ENCODE results near the gene SLC25A42.
A peak's percentile ranks its signal among the peaks of the same experiment; 100 is the strongest.

SLC25A42 gene

DNA sequence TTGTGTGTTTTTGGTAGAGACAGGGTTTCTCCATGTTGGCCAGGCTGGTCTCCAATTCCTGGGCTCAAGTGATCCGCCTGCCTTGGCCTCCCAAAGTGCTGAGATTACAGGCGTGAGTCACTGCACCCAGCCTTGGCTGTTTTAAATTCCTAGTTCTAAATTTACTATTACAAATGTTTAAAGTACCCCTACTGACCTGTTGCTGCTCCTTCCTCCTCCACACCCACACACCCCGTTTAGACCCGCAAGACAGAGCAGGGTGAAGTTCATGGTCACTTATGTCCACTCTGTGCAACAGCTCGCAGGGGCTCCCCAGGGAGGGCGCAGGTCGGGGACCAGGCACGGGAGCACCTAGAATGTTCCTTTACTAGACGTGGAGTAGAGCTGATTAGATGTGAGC is 45.8 kb downstream of the SLC25A42 start:
- Histone ChIP-seq H2AFZ (ENCODE audit: low read depth, low read length) (no peak overlapping the region), H3K4me1 (ENCODE audit: insufficient read depth, low read length) (peaks cover 14% of the 10 kb centered on the region), H3K36me3 (ENCODE audit: insufficient read depth, low read length) (no peaks in the 10 kb centered on the region), H3K27me3 (ENCODE audit: insufficient read depth, low read length) (no peaks in the 10 kb centered on the region), H3K9me3 (ENCODE audit: low read length) (no peaks in the 10 kb centered on the region), H3K4me3 (ENCODE audit: low read length) (no peak overlapping the region)

DNA sequence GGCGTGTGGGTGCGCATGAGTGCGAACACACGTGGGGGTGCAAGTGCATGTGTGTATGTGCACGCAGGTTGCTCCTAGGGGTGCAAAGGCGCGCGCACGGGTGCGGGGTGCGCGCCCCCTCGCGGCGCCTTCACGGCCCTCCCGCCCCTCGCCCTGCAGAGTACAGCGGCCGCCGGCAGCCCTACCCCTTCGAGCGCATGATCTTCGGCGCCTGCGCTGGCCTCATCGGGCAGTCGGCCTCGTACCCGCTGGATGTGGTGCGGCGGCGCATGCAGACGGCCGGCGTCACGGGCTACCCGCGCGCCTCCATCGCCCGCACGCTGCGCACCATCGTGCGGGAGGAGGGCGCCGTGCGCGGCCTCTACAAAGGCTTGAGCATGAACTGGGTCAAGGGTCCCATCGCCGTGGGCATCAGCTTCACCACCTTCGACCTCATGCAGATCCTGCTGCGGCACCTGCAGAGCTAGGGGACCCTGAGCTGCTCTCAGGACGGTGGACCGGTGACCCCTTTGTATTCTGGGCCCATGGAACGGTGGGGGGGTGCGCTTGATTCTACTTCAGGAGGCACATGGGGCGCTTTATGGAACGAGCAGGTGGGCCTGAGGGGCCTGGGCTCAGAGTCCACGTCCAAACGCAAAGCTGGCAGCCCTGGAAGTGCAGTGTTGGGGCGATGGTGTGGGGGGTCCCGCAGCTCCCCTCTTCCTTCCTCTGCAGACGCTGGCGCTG is 46.8 kb downstream of the SLC25A42 start:
- no peak overlapping the region for H2AFZ ChIP-seq (ENCODE audit: low read depth, low read length)
- no peak overlapping the region for H3K4me3 ChIP-seq (ENCODE audit: low read length)
- no peaks in the 10 kb centered on the region for H3K36me3 ChIP-seq (ENCODE audit: insufficient read depth, low read length)
- H3K9me3 ChIP-seq (ENCODE audit: low read length), result no peaks in the 10 kb centered on the region
- H3K4me1 ChIP-seq (ENCODE audit: insufficient read depth, low read length), result peaks cover 10% of the 10 kb centered on the region
- H3K27me3 ChIP-seq (ENCODE audit: insufficient read depth, low read length), result no peaks in the 10 kb centered on the region

DNA sequence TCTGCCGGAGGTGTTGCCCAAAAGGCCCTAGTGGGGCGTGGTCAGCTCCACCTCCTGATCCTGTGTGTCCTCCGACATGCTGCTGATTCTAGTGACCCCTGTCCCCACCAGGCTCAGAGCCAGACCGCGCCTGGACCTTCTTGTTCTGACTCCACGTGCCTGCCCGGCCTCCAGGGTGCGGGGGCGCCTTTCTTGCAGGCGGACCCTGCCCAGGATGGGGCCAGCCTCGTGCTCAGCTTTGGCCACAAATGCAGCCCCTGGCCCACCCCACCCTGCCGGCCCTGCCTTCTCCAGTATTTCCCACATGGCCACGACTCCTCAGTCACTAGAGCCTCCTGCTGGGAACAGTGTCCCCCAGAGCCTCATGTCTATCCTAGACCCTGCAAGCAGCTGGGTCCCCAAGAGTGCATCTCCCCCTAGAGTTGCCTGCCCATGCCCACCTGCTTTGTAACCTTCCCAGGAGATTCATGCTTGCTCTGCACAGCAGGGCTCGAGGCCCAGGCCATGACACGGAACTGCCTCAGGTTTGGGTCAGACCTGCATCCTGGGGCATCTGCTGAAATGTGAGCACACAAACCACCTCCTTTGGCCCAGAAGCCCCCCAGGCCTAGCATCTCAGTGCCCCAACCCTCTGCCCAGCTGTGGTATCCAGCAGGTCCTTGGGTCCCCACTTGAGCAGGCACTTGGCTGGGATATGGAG is 47.5 kb downstream of the SLC25A42 start:
- no peaks in the 10 kb centered on the region for H3K27me3 ChIP-seq (ENCODE audit: insufficient read depth, low read length)
- H2AFZ ChIP-seq (ENCODE audit: low read depth, low read length), result no peak overlapping the region
- H3K36me3 ChIP-seq (ENCODE audit: insufficient read depth, low read length), result no peaks in the 10 kb centered on the region
- peaks cover 10% of the 10 kb centered on the region for H3K4me1 ChIP-seq (ENCODE audit: insufficient read depth, low read length)
- no peak overlapping the region for H3K4me3 ChIP-seq (ENCODE audit: low read length)
- no peaks in the 10 kb centered on the region for H3K9me3 ChIP-seq (ENCODE audit: low read length)

DNA sequence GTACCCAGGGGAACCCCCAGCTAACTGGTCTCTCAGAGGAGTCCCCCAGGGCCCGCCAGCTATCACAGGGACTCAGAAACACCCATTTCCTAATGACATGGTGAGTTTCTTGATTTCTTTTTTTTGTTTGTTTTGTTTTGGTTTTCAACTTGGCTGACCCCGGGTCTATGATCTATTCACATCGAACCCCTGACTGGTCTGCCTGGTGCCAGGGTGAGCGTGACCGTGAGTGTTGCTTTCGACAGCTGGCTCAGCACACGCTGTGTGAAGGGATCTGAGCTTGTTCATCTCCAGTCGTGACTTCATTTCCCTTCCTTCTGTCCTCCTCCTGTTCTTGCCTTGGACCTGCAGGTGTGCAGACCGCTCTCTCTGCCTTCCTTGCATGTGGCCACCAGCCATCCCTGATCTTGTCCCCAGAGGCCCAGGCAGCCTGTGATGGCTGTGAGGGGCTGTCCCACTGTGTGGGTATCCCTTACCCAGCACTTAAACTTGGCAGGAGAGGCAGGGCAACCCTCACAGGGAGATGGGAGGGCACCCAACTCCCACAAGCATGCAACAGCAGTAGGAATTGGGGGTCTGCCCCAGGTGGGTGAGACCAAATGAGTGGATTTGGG is 48.3 kb downstream of the SLC25A42 start:
- Histone ChIP-seq H3K4me3 (ENCODE audit: low read length) (no peak overlapping the region), H3K27me3 (ENCODE audit: insufficient read depth, low read length) (no peaks in the 10 kb centered on the region), H3K36me3 (ENCODE audit: insufficient read depth, low read length) (no peaks in the 10 kb centered on the region), H2AFZ (ENCODE audit: low read depth, low read length) (no peak overlapping the region), H3K9me3 (ENCODE audit: low read length) (no peaks in the 10 kb centered on the region), H3K4me1 (ENCODE audit: insufficient read depth, low read length) (peaks cover 10% of the 10 kb centered on the region)

DNA sequence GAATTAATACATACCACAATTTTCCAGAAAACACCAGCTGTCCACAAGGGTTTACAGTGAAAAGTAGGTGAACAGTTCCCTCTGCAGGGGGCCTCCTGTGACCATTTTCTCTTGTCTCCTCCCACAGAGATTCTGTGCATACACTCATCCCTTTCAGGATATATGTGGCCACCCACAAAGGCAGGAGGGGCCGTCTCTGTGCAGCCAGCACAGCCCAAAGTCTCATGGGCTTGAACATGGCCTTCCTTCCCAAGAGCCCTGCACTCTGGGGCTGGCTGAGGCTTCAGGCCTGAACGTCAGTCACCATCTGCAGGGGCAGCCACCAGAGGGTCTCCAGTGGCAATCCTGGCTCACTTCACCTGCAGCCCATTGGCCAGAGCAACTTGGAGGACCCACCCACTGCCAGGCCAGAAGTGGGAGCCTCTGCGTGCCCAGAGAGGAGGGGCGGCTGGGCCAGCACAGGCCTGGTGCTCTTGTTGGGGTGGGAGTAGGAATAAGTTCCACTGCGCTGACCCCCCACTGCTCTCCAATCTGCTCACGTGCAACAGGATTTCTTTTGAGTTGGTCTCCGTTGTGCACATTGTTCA is 49.3 kb downstream of the SLC25A42 start:
- H3K9me3 ChIP-seq (ENCODE audit: low read length), result no peaks in the 10 kb centered on the region
- no peak overlapping the region for H3K4me3 ChIP-seq (ENCODE audit: low read length)
- no peaks in the 10 kb centered on the region for H3K36me3 ChIP-seq (ENCODE audit: insufficient read depth, low read length)

DNA sequence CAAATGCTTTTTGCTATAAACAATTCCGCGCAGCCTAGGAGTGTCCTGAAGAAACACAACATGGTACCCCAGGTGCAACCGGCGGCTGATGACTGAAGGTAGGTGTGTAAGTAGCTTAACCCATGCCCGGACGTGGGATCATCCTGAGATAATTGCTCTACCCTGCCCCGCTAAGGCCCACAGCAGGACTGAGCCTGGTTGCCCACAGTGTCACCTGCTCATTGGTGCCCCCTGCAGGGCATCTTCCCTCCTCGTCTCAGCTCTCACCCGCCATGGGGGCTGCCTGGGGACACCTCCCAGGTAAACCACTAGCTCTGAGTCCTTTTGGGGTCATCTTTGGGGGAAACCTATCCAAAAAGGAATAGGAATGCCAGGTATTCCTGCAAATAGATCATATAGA is 52.2 kb downstream of the SLC25A42 start:
- H3K9me3 ChIP-seq (ENCODE audit: low read length), result no peaks in the 10 kb centered on the region
- no peak overlapping the region for H3K4me3 ChIP-seq (ENCODE audit: low read length)
- no peaks in the 10 kb centered on the region for H3K27me3 ChIP-seq (ENCODE audit: insufficient read depth, low read length)
- peaks cover 10% of the 10 kb centered on the region for H3K36me3 ChIP-seq (ENCODE audit: insufficient read depth, low read length)
- no peak overlapping the region for H2AFZ ChIP-seq (ENCODE audit: low read depth, low read length)
- peaks cover 10% of the 10 kb centered on the region for H3K4me1 ChIP-seq (ENCODE audit: insufficient read depth, low read length)

More for the DNA sequence above, 49.3 kb downstream of the SLC25A42 start:
- H2AFZ ChIP-seq (ENCODE audit: low read depth, low read length), result peak overlapping the region; percentile 17
- peaks cover 10% of the 10 kb centered on the region for H3K4me1 ChIP-seq (ENCODE audit: insufficient read depth, low read length)
- no peaks in the 10 kb centered on the region for H3K27me3 ChIP-seq (ENCODE audit: insufficient read depth, low read length)

DNA sequence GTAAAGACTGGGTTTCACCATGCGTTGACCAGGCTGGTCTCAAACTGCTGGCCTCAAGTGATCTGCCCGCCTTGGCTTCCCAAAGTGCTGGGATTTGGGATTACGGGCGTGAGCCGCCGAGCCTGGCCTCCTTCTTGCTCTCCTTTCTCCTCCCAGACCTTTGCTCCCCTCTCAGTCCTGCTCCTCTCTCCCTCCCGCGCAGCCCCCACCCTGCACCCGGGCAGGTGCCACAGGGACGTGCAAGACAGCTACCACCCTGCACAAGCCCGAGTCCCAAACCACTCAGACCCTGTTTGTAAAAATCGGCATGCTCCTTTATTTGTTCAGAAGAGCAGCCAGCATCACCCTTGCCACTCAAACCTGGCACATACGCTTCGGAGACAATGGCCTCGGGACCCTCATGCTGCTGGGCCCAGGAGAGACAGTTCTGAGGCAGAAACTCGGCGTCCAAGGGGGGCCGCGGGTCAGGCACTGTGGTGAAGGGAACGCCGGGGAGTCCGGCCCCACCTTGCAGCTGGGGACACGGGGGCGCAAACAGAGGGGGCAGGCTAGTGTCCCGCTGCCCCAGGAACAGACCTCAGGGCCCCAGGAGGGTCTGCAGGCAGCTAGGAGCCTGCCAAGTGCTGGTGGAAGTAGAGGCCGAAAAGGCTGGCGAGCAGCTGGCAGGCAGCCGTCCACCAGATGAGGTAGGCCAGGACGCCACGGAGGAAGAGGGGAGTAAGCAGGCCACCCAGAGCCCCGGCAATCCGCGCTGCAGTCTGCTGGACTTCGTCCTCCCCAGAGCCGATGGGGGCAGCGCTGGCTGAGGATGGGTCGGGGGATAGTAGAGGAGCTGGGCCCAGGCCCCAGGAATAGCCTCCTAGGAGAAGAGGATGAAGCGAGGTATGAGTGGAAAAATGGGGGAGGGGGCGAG is 55.8 kb downstream of the SLC25A42 start:
- H3K9me3 ChIP-seq (ENCODE audit: low read length), result peaks cover 2% of the 10 kb centered on the region
- peaks cover 19% of the 10 kb centered on the region for H3K36me3 ChIP-seq (ENCODE audit: insufficient read depth, low read length)
- no peak overlapping the region for H2AFZ ChIP-seq (ENCODE audit: low read depth, low read length)
- no peak overlapping the region for H3K4me3 ChIP-seq (ENCODE audit: low read length)
- H3K27me3 ChIP-seq (ENCODE audit: insufficient read depth, low read length), result no peaks in the 10 kb centered on the region
- H3K4me1 ChIP-seq (ENCODE audit: insufficient read depth, low read length), result no peaks in the 10 kb centered on the region

DNA sequence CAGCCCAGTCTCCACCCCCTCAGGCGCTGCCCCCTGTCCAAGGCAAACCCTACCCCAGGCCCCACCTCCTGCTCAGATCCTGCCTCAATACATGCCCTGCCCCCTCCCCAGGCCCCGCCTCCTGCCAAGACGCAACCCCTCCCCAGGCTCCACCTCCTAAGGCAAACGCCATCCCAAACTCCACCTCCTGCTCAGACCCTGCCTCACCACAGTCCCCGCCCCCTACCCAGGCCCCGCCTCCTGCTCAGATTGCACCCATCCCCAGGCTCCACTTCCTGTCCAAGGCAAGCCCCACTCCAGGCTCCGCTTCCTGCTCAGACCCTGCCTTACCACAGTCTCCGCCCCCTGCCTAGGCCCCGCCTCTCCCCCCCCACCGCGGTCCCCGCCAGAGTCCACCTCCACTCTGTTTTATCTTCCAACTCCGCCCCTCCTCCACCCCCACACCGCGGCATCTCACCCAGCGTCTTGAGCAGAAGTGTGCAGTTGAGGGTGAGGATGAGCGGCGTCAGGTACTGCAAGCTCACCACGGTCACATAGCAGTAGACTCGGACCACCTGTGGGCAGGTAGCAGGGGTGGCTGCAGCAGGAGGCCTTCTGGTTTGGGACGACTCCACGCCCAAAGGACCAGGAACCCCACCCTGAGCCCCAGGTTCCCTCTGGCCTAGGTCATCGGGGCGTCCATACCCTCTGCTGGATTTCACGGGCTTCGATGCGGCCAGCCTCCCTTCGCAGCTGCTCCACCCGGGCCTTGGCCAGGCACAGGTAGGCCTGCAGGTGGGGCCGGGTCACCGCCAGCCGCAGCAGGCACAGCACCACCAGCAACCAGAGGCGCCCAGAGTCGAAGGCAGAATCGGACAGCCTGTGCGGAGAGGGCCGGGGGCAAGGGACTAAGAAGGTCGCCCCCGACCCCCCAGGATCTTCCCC is 56.8 kb downstream of the SLC25A42 start:
- no peak overlapping the region for H3K4me3 ChIP-seq (ENCODE audit: low read length)

DNA sequence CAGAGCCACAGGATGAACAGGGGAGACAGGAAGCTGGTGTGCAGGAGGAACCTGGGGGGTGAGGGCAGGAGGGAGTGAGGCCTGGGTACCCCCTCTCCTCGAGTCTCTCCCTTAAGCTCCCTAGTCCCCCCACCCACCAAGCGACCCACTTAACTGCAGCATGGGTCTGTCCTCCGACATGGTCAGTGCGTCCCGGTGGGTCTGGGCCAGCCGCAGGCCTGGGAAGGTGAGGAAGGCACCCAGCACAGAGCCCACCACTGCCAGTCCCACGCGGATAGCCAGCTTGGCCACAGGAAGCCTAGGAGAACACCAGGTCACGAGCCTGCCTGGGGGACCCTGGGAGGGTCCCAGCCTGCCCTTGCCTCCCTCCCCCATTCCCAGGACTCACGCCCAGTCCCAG is 57.6 kb downstream of the SLC25A42 start:
- H3K4me1 ChIP-seq (ENCODE audit: insufficient read depth, low read length), result no peaks in the 10 kb centered on the region

More for the DNA sequence above, 56.8 kb downstream of the SLC25A42 start:
- Histone ChIP-seq H3K9me3 (ENCODE audit: low read length) (peaks cover 2% of the 10 kb centered on the region), H3K27me3 (ENCODE audit: insufficient read depth, low read length) (no peaks in the 10 kb centered on the region), H2AFZ (ENCODE audit: low read depth, low read length) (no peak overlapping the region), H3K36me3 (ENCODE audit: insufficient read depth, low read length) (peaks cover 19% of the 10 kb centered on the region), H3K4me1 (ENCODE audit: insufficient read depth, low read length) (no peaks in the 10 kb centered on the region)

DNA sequence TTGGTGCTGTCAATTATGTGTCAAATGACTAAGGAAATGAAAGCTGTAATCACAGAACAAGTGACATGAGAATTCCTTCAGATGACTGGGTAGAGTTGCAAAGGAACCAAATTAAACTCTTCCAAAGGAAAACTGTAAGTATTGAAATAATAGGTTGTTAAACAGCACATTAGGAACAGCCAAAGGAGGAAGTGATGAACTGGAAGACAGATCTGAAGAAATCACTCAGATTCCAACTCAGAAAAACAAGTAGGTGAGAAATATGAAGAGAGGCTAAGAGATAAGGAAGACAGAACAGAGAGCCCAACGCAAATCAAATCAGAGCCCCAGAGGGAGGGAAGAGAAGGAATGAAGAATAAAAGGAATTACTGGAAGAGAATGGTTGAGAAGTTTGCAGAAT is 59.1 kb downstream of the SLC25A42 start:
- Histone ChIP-seq H3K9me3 (ENCODE audit: low read length) (peaks cover 2% of the 10 kb centered on the region), H3K4me3 (ENCODE audit: low read length) (no peak overlapping the region), H3K27me3 (ENCODE audit: insufficient read depth, low read length) (no peaks in the 10 kb centered on the region), H3K36me3 (ENCODE audit: insufficient read depth, low read length) (peaks cover 19% of the 10 kb centered on the region), H3K4me1 (ENCODE audit: insufficient read depth, low read length) (no peaks in the 10 kb centered on the region), H2AFZ (ENCODE audit: low read depth, low read length) (no peak overlapping the region)

More for the DNA sequence above, 57.6 kb downstream of the SLC25A42 start:
- Histone ChIP-seq H3K9me3 (ENCODE audit: low read length) (peaks cover 2% of the 10 kb centered on the region), H3K27me3 (ENCODE audit: insufficient read depth, low read length) (no peaks in the 10 kb centered on the region), H3K4me3 (ENCODE audit: low read length) (no peak overlapping the region), H2AFZ (ENCODE audit: low read depth, low read length) (no peak overlapping the region), H3K36me3 (ENCODE audit: insufficient read depth, low read length) (peaks cover 19% of the 10 kb centered on the region)

DNA sequence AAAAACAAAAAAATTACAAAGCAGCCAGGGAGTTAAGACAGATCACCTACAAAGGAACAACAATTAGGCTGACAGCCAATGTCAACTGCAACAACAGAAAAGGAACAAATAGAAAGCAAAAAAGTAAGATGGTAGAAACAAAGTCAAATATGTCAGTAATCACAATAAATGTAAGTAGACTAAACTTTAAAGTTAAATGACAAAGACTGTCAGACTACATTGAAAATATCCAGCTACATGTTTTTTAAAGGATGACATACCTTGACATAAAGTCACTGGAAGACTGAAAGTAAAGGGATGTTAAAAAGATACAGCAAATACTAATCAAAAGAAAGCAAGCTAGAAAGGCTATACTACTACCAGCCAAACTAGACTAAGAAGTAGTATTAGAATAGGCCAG is 59.6 kb downstream of the SLC25A42 start:
- no peaks in the 10 kb centered on the region for H3K4me1 ChIP-seq (ENCODE audit: insufficient read depth, low read length)
- H3K36me3 ChIP-seq (ENCODE audit: insufficient read depth, low read length), result peaks cover 19% of the 10 kb centered on the region
- no peak overlapping the region for H3K4me3 ChIP-seq (ENCODE audit: low read length)
- no peak overlapping the region for H2AFZ ChIP-seq (ENCODE audit: low read depth, low read length)
- H3K9me3 ChIP-seq (ENCODE audit: low read length), result peaks cover 2% of the 10 kb centered on the region
- no peaks in the 10 kb centered on the region for H3K27me3 ChIP-seq (ENCODE audit: insufficient read depth, low read length)

DNA sequence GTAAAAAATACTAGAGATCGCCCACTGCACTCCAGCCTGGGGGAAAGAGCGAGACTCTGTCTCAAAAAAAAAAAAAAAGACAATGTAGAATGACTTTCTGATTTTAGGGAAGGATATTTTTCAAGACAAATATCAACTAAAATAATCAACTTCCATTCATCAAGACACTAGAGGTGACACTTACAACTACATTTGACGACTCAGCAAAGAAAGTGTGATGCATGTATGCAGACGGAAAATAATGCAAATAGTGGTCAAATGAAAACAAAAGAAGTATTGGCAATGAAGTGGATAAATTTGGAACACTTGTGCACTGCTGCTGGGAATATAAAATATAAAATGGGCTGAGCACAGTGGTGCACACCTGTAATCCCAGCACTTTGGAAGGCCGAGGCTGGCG is 62.3 kb downstream of the SLC25A42 start:
- Histone ChIP-seq H3K36me3 (ENCODE audit: insufficient read depth, low read length) (peaks cover 11% of the 10 kb centered on the region), H2AFZ (ENCODE audit: low read depth, low read length) (no peak overlapping the region), H3K9me3 (ENCODE audit: low read length) (peaks cover 4% of the 10 kb centered on the region), H3K4me1 (ENCODE audit: insufficient read depth, low read length) (no peaks in the 10 kb centered on the region), H3K4me3 (ENCODE audit: low read length) (no peak overlapping the region), H3K27me3 (ENCODE audit: insufficient read depth, low read length) (no peaks in the 10 kb centered on the region)

Data from neuron (in vitro differentiated cells).